Measurements from ENCODE around the gene CHIT1. TPM values are rescaled to one million over a fixed set of nuclear protein-coding genes. Genes with fewer than 3 reads are reported as not detected.

CHIT1 gene
- total and polyA plus RNA-seq, 2 of the 8 experiments (the other 6 are each of a cell fraction or from before 2014, with no cell fraction given) = not detected

DNA sequence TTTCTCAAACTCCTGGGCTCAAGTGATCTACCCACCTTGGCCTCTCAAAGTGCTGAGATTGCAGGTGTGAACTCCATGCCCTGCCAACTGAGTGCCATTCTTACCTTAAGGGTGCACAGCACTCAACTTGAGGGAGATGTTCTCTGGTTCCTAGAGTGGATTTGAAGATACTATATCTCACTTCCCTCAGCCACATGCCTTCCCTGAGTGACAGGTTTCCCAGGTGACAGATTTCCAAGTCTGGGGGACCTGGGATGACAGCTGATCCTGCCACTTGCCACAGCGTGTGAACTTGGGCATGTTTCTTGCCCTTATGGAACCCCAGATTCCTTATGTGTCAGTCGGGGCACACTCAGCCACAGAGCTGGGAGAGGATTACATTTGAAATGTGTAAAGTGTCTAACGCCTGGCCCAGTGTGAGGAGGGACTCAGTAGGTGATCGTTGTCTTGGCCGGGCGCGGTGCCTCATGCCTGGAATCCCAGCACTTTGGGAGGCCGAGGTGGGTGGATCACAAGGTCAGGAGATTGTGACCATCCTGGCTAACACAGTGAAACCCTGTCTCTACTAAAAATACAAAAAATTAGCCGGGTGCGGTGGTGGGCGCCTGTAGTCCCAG is 46.3 kb upstream of the CHIT1 start (continued):
- TF ChIP-seq TCF12 (IDR thresholded peaks at IDR 0.05; ENCODE audit: low read depth, low read length) (no peak), HDAC6 (IDR thresholded peaks at IDR 0.05; ENCODE audit: low read depth, low read length) (no peak)

All from H1 (cell line).